Epithelial cell of proximal tubule (primary cell): ENCODE results near the gene CATSPERB. TPM values are rescaled to one million over a fixed set of nuclear protein-coding genes. Genes with fewer than 3 reads are reported as not detected.
A peak's percentile ranks its signal among the peaks of the same experiment; 100 is the strongest.

Source experiments
- DNase-seq: peaks from one replicate; pipeline ENCODE4 v3.0.0-alpha.2; 2011; ENCODE audit warnings: low read depth
- H3K4me3 ChIP-seq: 2 replicates; pipeline ENCODE4 v1.5.1; 2011; ENCODE audit warnings: low read depth, mild to moderate bottlenecking, low read length
- CTCF ChIP-seq: conservative IDR thresholded peaks from 2 replicates; pipeline ENCODE4 v1.5.1; 2012; ENCODE audit warnings: low read depth, mild to moderate bottlenecking, low read length
- total RNA-seq: library from RNA; depleted of rRNA; stranded (reverse); fragments of >200 nt; gene quantifications from 2 replicates; pipeline ENCODE4 v1.2.3, GENCODE V29; 2015

The CATSPERB gene
- total RNA-seq, 1 donor from 2014 or later: not detected

- no peak for TF ChIP-seq CTCF
- no peak for DNase-seq
- H3K4me3 ChIP-seq: no peak overlapping the region
Measured at GRCh38 chr14:91722386-91722785, 9.5 kb downstream of the CATSPERB start.

- DNase-seq: no peak
- no peak for TF ChIP-seq CTCF
- no peak overlapping the region for H3K4me3 ChIP-seq
Measured at GRCh38 chr14:91719839-91720238, 12.0 kb downstream of the CATSPERB start.

GRCh38 chr14:91716999-91717398 is 14.9 kb downstream of the CATSPERB start:
- TF ChIP-seq CTCF: no peak
- no peak for DNase-seq
- no peak overlapping the region for H3K4me3 ChIP-seq

GRCh38 chr14:91714805-91715204 is 17.1 kb downstream of the CATSPERB start:
- no peak overlapping the region for H3K4me3 ChIP-seq
- TF ChIP-seq CTCF: peak; percentile 21
- DNase-seq: no peak

- H3K4me3 ChIP-seq: no peak overlapping the region
- no peak for TF ChIP-seq CTCF
- no peak for DNase-seq
Measured at GRCh38 chr14:91708795-91709194, 23.1 kb downstream of the CATSPERB start.

GRCh38 chr14:91706996-91707395 is 24.9 kb downstream of the CATSPERB start:
- no peak for TF ChIP-seq CTCF
- DNase-seq: no peak
- no peak overlapping the region for H3K4me3 ChIP-seq

- TF ChIP-seq CTCF: no peak
- no peak for DNase-seq
- no peak overlapping the region for H3K4me3 ChIP-seq
Measured at GRCh38 chr14:91694643-91695042, 37.2 kb downstream of the CATSPERB start.
